ENCODE results near the gene NPC1.

The NPC1 gene

DNA sequence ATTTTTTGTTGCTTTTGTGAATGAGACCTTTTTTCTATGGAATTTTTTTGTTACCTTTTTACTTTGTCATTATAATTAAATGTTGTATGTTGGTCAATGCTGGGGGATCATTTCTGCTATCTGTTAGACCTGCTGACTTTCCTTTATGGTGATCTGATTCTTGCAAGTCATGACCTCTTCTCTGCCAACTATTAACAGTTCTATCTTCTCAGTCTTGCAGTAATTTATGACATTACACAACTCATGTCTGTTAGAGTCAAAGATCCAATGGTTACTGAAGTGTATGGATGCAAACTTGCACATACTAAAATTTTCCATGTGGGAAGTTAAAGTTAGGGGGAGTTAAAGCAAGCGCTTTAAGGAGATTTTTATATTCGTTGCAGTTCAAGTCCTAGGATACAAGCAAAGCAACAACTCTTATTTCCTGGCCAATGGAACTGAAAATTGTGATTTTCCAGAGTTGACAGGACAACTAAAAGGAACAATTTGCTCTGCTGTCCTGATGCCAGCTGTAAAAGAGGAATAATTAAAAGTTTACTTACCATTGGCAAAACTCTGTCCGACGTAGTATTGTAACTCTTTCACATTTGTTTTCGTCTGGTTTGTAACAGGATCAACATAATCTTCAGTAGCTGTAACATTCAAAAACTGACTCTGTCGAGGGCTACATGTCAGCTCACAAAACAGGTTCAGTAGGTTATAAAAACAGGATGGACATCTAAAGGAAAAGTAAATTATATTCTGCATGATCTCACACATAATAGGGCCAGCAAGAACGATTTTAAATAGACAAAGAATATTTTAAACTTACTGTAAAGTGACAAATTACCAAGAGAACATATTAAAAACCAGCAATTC is 17.8 kb downstream of the NPC1 start:
- WGBS, result 94% methylated on average over 5 of the region's 7 CpGs
- H3K9ac ChIP-seq (ENCODE audit: low read length), result no peak overlapping the region

DNA sequence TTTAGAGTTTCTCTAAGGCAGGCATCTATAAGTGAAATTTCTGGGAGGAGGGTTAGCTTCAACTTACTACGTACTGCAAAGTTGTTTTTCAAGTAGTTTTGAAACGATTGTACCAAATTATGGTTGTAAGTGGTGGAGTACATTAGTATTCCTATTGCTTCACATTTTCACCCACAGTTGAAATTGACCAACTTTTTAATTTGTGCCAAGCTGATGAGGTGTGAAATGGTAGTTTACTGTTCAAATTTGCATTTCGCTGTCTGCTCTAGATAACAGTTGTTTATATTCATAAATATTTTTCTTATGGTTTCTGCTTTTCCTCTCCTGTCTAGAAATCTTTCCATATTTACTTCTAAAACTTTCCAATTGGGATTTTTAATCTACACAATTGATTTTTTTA is 18.6 kb downstream of the NPC1 start:
- no peak for DNase-seq
- no peak overlapping the region for H2BK15ac ChIP-seq (ENCODE audit: low read depth, poor library complexity, severe bottlenecking)
- peaks cover 14 to 96% of the 10 kb centered on the region in 2 experiments for H3K36me3 ChIP-seq (ENCODE audit: control insufficient read depth in 1 of 2, insufficient read depth in 2 of 2, low read depth in 1 of 2, low read length in 2 of 2)
- no peak overlapping the region for H3K4ac ChIP-seq (ENCODE audit: low read depth in 1 of 2, low read length in 2 of 2)
- H3K23ac ChIP-seq (ENCODE audit: low read length in 2 of 2), result no peak overlapping the region
- no peak overlapping the region for H2BK5ac ChIP-seq (ENCODE audit: low read depth, low read length, poor library complexity, severe bottlenecking)
- H3K4me3 ChIP-seq (ENCODE audit: insufficient read depth in 1 of 2, low read depth in 1 of 2, low read length in 2 of 2), result no peak overlapping the region
- H3K79me1 ChIP-seq (replicated peaks; ENCODE audit: low read length, poor library complexity, severe bottlenecking), result peaks cover 29% of the 10 kb centered on the region
- H3K27me3 ChIP-seq (ENCODE audit: control insufficient read depth in 1 of 2, insufficient read depth in 1 of 2, low read length in 2 of 2), result no peaks in the 10 kb centered on the region
- no peak overlapping the region for H2BK120ac ChIP-seq (ENCODE audit: low read depth, low read length)
- H3K4me1 ChIP-seq (ENCODE audit: control insufficient read depth, insufficient read depth, low read depth, low read length), result peaks cover 6% of the 10 kb centered on the region
- no peak overlapping the region for H2AK5ac ChIP-seq (ENCODE audit: low read length, severe bottlenecking)
- no peak overlapping the region for H3K27ac ChIP-seq (ENCODE audit: low read length, poor library complexity, severe bottlenecking)
- no peak overlapping the region for H3K9ac ChIP-seq (ENCODE audit: low read length)
- no peak overlapping the region for H3K14ac ChIP-seq (ENCODE audit: low read length in 2 of 2)
- no peak overlapping the region for H3K18ac ChIP-seq (ENCODE audit: low read depth in 1 of 2, low read length in 2 of 2)
- no peak overlapping the region for H4K91ac ChIP-seq (ENCODE audit: low read length)
- H4K8ac ChIP-seq (ENCODE audit: low read length), result no peak overlapping the region
- H3K4me2 ChIP-seq (ENCODE audit: low read length, poor library complexity, severe bottlenecking), result no peak overlapping the region
- H2AFZ ChIP-seq (ENCODE audit: low read depth, low read length), result no peak overlapping the region
- H3K9me3 ChIP-seq (ENCODE audit: control insufficient read depth, low read length), result no peaks in the 10 kb centered on the region
- whole genome bisulfite sequencing, result 100% methylated on average over 1 of the region's 3 CpGs
- H2BK12ac ChIP-seq (ENCODE audit: low read length in 2 of 2), result no peak overlapping the region

More for the DNA sequence above, 17.8 kb downstream of the NPC1 start:
- no peaks in the 10 kb centered on the region for H3K27me3 ChIP-seq (ENCODE audit: control insufficient read depth in 1 of 2, insufficient read depth in 1 of 2, low read length in 2 of 2)
- H3K27ac ChIP-seq (ENCODE audit: low read length, poor library complexity, severe bottlenecking), result no peak overlapping the region
- no peak for DNase-seq
- H3K79me1 ChIP-seq (replicated peaks; ENCODE audit: low read length, poor library complexity, severe bottlenecking), result peaks cover 31% of the 10 kb centered on the region
- H3K4me3 ChIP-seq (ENCODE audit: insufficient read depth in 1 of 2, low read depth in 1 of 2, low read length in 2 of 2), result no peak overlapping the region
- no peak overlapping the region for H2BK120ac ChIP-seq (ENCODE audit: low read depth, low read length)
- H3K36me3 ChIP-seq (ENCODE audit: control insufficient read depth in 1 of 2, insufficient read depth in 2 of 2, low read depth in 1 of 2, low read length in 2 of 2), result peaks cover 14 to 96% of the 10 kb centered on the region in 2 experiments
- H3K4me1 ChIP-seq (ENCODE audit: control insufficient read depth, insufficient read depth, low read depth, low read length), result peaks cover 3% of the 10 kb centered on the region
- no peak overlapping the region for H3K4ac ChIP-seq (ENCODE audit: low read depth in 1 of 2, low read length in 2 of 2)
- H3K4me2 ChIP-seq (ENCODE audit: low read length, poor library complexity, severe bottlenecking), result no peak overlapping the region
- H2BK12ac ChIP-seq (ENCODE audit: low read length in 2 of 2), result no peak overlapping the region
- H4K91ac ChIP-seq (ENCODE audit: low read length), result no peak overlapping the region
- no peak overlapping the region for H2BK15ac ChIP-seq (ENCODE audit: low read depth, poor library complexity, severe bottlenecking)
- no peak overlapping the region for H2BK5ac ChIP-seq (ENCODE audit: low read depth, low read length, poor library complexity, severe bottlenecking)
- H2AFZ ChIP-seq (ENCODE audit: low read depth, low read length), result no peak overlapping the region
- H3K9me3 ChIP-seq (ENCODE audit: control insufficient read depth, low read length), result no peaks in the 10 kb centered on the region
- H2AK5ac ChIP-seq (ENCODE audit: low read length, severe bottlenecking), result no peak overlapping the region
- H4K8ac ChIP-seq (ENCODE audit: low read length), result no peak overlapping the region
- no peak overlapping the region for H3K23ac ChIP-seq (ENCODE audit: low read length in 2 of 2)
- no peak overlapping the region for H3K18ac ChIP-seq (ENCODE audit: low read depth in 1 of 2, low read length in 2 of 2)
- no peak overlapping the region for H3K14ac ChIP-seq (ENCODE audit: low read length in 2 of 2)

DNA sequence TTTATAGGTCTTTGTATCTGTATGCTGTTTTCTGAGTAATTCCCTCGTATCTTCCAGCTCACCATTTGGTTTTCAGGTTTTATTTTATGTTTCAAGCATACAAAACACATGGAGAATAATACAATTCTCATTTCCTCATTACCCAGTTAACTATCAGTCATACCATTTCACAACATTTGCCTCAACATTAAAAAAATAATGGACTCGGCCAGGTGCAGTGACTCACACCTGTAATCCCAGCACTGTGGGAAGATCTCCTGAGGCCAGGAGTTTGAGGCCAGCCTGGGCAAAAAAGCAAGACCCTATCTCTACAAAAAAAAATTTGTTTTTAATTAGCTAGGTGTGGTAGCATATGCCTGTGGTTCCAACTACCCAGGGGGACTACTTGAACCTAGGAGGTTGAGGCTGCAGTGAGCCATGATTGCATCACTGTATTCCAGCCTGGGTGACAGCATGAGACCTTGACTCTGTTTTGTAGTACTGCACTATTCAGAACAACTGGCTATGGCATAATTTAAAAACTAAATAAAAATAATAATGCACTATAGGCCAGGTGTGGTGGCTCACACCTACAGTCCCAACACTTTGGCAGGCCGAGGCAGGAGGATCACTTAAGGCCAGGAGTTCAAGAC is 20.3 kb downstream of the NPC1 start:
- Histone ChIP-seq H3K79me1 (replicated peaks; ENCODE audit: low read length, poor library complexity, severe bottlenecking) (peaks cover 27% of the 10 kb centered on the region), H3K27me3 (ENCODE audit: control insufficient read depth in 1 of 2, insufficient read depth in 1 of 2, low read length in 2 of 2) (no peaks in the 10 kb centered on the region), H2AFZ (ENCODE audit: low read depth, low read length) (no peak overlapping the region), H3K23ac (ENCODE audit: low read length in 2 of 2) (no peak overlapping the region), H3K14ac (ENCODE audit: low read length in 2 of 2) (no peak overlapping the region), H2BK5ac (ENCODE audit: low read depth, low read length, poor library complexity, severe bottlenecking) (no peak overlapping the region), H3K4me1 (ENCODE audit: control insufficient read depth, insufficient read depth, low read depth, low read length) (peaks cover 6% of the 10 kb centered on the region), H3K4ac (ENCODE audit: low read depth in 1 of 2, low read length in 2 of 2) (no peak overlapping the region), H2AK5ac (ENCODE audit: low read length, severe bottlenecking) (no peak overlapping the region), H3K36me3 (ENCODE audit: control insufficient read depth in 1 of 2, insufficient read depth in 2 of 2, low read depth in 1 of 2, low read length in 2 of 2) (peaks cover 20 to 95% of the 10 kb centered on the region in 2 experiments), H4K8ac (ENCODE audit: low read length) (no peak overlapping the region), H3K18ac (ENCODE audit: low read depth in 1 of 2, low read length in 2 of 2) (no peak overlapping the region), H3K27ac (ENCODE audit: low read length, poor library complexity, severe bottlenecking) (no peak overlapping the region), H2BK15ac (ENCODE audit: low read depth, poor library complexity, severe bottlenecking) (no peak overlapping the region), H3K4me2 (ENCODE audit: low read length, poor library complexity, severe bottlenecking) (no peak overlapping the region), H3K9me3 (ENCODE audit: control insufficient read depth, low read length) (no peaks in the 10 kb centered on the region), H2BK12ac (ENCODE audit: low read length in 2 of 2) (no peak overlapping the region), H2BK120ac (ENCODE audit: low read depth, low read length) (no peak overlapping the region), H3K9ac (ENCODE audit: low read length) (no peak overlapping the region), H4K91ac (ENCODE audit: low read length) (no peak overlapping the region), H3K4me3 (ENCODE audit: insufficient read depth in 1 of 2, low read depth in 1 of 2, low read length in 2 of 2) (no peak overlapping the region)
- DNase-seq, result no peak
- 70% methylated on average over 3 of the region's 3 CpGs for WGBS

DNA sequence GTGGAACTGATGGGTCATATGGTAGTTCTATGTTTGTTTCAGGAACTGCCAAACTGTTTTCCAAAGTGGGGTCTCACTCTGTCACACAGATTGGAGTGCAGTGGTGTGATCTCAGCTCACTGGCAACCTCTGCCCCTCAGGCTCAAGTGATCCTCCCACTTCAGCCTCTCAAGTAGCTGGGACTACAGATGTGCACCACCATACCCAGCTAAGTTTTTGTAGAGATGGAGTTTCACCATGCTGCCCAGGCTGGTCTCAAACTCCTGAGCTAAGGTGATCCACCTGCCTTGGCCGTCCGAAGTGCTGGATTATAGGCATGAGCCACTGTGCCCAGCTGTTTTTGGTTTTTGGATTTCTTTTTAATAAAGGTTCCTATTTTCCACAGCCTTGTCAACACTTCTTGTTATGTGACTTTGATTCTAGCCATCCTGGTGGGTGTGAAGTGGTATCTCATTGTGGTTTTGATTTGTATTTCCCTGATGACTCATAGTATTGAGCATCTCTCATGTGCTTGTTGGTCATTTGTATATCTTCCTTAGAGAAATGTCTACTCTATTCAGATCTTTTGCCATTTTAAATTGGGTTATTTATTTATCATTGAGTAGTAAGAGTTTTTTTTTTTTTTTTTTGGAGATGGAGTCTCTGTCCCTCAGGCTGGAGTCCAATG is 22.8 kb downstream of the NPC1 start:
- Histone ChIP-seq H2BK15ac (ENCODE audit: low read depth, poor library complexity, severe bottlenecking) (no peak overlapping the region), H3K27ac (ENCODE audit: low read length, poor library complexity, severe bottlenecking) (no peak overlapping the region), H2AK5ac (ENCODE audit: low read length, severe bottlenecking) (no peak overlapping the region), H4K91ac (ENCODE audit: low read length) (no peak overlapping the region), H3K18ac (ENCODE audit: low read depth in 1 of 2, low read length in 2 of 2) (peak overlapping the region in 1 of 2 experiments; percentile 30), H3K4me3 (ENCODE audit: insufficient read depth in 1 of 2, low read depth in 1 of 2, low read length in 2 of 2) (no peak overlapping the region), H3K14ac (ENCODE audit: low read length in 2 of 2) (no peak overlapping the region), H3K36me3 (ENCODE audit: control insufficient read depth in 1 of 2, insufficient read depth in 2 of 2, low read depth in 1 of 2, low read length in 2 of 2) (peaks cover 24 to 93% of the 10 kb centered on the region in 2 experiments), H3K9ac (ENCODE audit: low read length) (peak overlapping the region; percentile 51), H2AFZ (ENCODE audit: low read depth, low read length) (no peak overlapping the region), H3K4me1 (ENCODE audit: control insufficient read depth, insufficient read depth, low read depth, low read length) (peaks cover 4% of the 10 kb centered on the region), H3K79me1 (replicated peaks; ENCODE audit: low read length, poor library complexity, severe bottlenecking) (peaks cover 14% of the 10 kb centered on the region), H4K8ac (ENCODE audit: low read length) (no peak overlapping the region), H3K4ac (ENCODE audit: low read depth in 1 of 2, low read length in 2 of 2) (no peak overlapping the region), H2BK5ac (ENCODE audit: low read depth, low read length, poor library complexity, severe bottlenecking) (no peak overlapping the region), H3K23ac (ENCODE audit: low read length in 2 of 2) (no peak overlapping the region), H2BK12ac (ENCODE audit: low read length in 2 of 2) (no peak overlapping the region), H3K9me3 (ENCODE audit: control insufficient read depth, low read length) (no peaks in the 10 kb centered on the region), H3K27me3 (ENCODE audit: control insufficient read depth in 1 of 2, insufficient read depth in 1 of 2, low read length in 2 of 2) (no peaks in the 10 kb centered on the region), H2BK120ac (ENCODE audit: low read depth, low read length) (no peak overlapping the region), H3K4me2 (ENCODE audit: low read length, poor library complexity, severe bottlenecking) (no peak overlapping the region)
- WGBS, result 100% methylated on average over 2 of the region's 2 CpGs
- peak; percentile 80 for DNase-seq
